NCI-H82 (cell line): ENCODE results near the gene ZSWIM4.
A peak's percentile ranks its signal among the peaks of the same experiment; 100 is the strongest.
"Not testable (repeated sequence)": the region's sequence is repeated elsewhere in the genome, so short reads cannot be mapped to it uniquely, and the experiment has no call there.

ENCODE experiments used
- DNase-seq: peaks from one replicate; lab custom pipeline; 2025; lab: John Stamatoyannopoulos, UW

The ZSWIM4 gene

GRCh38 chr19:13849991-13850909, 55.0 kb downstream of the ZSWIM4 start:
- DNase-seq, result peak; percentile 71

- no peak for DNase-seq
Observed at GRCh38 chr19:13850910-13851733, 55.9 kb downstream of the ZSWIM4 start.

GRCh38 chr19:13851734-13852114, 56.5 kb downstream of the ZSWIM4 start:
- DNase-seq, result not testable (repeated sequence)

GRCh38 chr19:13852171-13852707, 57.0 kb downstream of the ZSWIM4 start:
- not testable (repeated sequence) for DNase-seq

- no peak for DNase-seq
Observed at GRCh38 chr19:13856497-13856896, 61.3 kb downstream of the ZSWIM4 start.

- peak; percentile 86 for DNase-seq
Observed at GRCh38 chr19:13859361-13859880, 64.2 kb downstream of the ZSWIM4 start.

GRCh38 chr19:13860679-13861391, 65.6 kb downstream of the ZSWIM4 start:
- no peak for DNase-seq

- DNase-seq, result no peak
Observed at GRCh38 chr19:13861392-13861713, 66.1 kb downstream of the ZSWIM4 start.

GRCh38 chr19:13861714-13862531, 66.7 kb downstream of the ZSWIM4 start:
- DNase-seq, result peak; percentile 92

GRCh38 chr19:13864046-13864666, 68.9 kb downstream of the ZSWIM4 start:
- DNase-seq, result peak; percentile 74

GRCh38 chr19:13864667-13865570, 69.7 kb downstream of the ZSWIM4 start:
- DNase-seq, result peak; percentile 57

- peak; percentile 56 for DNase-seq
Observed at GRCh38 chr19:13865571-13866462, 70.6 kb downstream of the ZSWIM4 start.

GRCh38 chr19:13866463-13867046, 71.3 kb downstream of the ZSWIM4 start:
- no peak for DNase-seq

GRCh38 chr19:13868663-13869062, 73.4 kb downstream of the ZSWIM4 start:
- no peak for DNase-seq

- no peak for DNase-seq
Observed at GRCh38 chr19:13869281-13869680, 74.0 kb downstream of the ZSWIM4 start.

- no peak for DNase-seq
Observed at GRCh38 chr19:13870873-13871272, 75.6 kb downstream of the ZSWIM4 start.

GRCh38 chr19:13872339-13872694, 77.1 kb downstream of the ZSWIM4 start:
- DNase-seq, result no peak
